Measurements from ENCODE around the gene NAV2.

DNA sequence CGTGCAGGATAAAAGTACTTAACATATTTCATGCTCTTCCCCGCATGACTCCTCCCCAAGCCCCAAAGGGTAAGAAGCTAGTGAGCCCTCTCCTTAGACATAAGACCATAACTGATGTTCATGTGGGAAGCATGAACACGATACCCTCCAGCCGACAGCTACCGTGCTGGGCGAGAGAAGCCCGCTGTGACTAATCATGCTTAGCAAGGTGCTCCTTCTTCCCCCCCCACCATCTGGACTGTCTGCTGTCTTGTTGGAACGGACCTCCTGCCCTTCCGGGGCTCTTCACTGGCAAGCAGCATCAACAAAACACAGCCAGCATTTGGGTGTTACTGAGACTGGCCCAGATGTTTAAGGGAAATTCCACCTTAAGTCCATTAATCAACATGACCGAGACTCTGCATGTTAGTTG is 247.0 kb downstream of the NAV2 start:
- TF ChIP-seq, protein P1, sequence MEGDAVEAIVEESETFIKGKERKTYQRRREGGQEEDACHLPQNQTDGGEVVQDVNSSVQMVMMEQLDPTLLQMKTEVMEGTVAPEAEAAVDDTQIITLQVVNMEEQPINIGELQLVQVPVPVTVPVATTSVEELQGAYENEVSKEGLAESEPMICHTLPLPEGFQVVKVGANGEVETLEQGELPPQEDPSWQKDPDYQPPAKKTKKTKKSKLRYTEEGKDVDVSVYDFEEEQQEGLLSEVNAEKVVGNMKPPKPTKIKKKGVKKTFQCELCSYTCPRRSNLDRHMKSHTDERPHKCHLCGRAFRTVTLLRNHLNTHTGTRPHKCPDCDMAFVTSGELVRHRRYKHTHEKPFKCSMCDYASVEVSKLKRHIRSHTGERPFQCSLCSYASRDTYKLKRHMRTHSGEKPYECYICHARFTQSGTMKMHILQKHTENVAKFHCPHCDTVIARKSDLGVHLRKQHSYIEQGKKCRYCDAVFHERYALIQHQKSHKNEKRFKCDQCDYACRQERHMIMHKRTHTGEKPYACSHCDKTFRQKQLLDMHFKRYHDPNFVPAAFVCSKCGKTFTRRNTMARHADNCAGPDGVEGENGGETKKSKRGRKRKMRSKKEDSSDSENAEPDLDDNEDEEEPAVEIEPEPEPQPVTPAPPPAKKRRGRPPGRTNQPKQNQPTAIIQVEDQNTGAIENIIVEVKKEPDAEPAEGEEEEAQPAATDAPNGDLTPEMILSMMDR (conservative IDR thresholded peaks at IDR 0.05): no peak
- TF ChIP-seq EZH2 (IDR thresholded peaks at IDR 0.05; ENCODE audit: low read depth): no peak

All from PC-9 (cell line).